ENCODE results near the gene USP25. TPM values are rescaled to one million over a fixed set of nuclear protein-coding genes. Genes with fewer than 3 reads are reported as not detected.
A peak's percentile ranks its signal among the peaks of the same experiment; 100 is the strongest.

Gene USP25
- total and polyA plus RNA-seq, 9 of the 15 experiments (the other 6 are each of a cell fraction or from before 2014, with no cell fraction given): 7.8 to 44.9 (median 31.4) TPM

GRCh38 chr21:15749082-15749860, 19.5 kb downstream of the USP25 start (continued):
- peak in 1 of 2 experiments; percentile 62; a peak in 1 of 4 replicates for TF ChIP-seq ZMIZ1 (IDR thresholded peaks at IDR 0.05; ENCODE audit: low read depth in 2 of 2, low read length in 2 of 2)
- no peak for TF ChIP-seq ZFP1 (CRISPR knock-in tag; IDR thresholded peaks at IDR 0.05)
- TF ChIP-seq ZNF134 (CRISPR knock-in tag; conservative IDR thresholded peaks at IDR 0.05): no peak
- no peak for TF ChIP-seq ZNF75A (CRISPR knock-in tag; IDR thresholded peaks at IDR 0.05)
- no peak for TF ChIP-seq PHB2 (IDR thresholded peaks at IDR 0.05; ENCODE audit: low read depth)
- peak; percentile 87 for TF ChIP-seq CBFA2T3 (IDR thresholded peaks at IDR 0.05)
- TF ChIP-seq ZNF592 (IDR thresholded peaks at IDR 0.05): peak; percentile 64
- TF ChIP-seq GATAD2B (IDR thresholded peaks at IDR 0.05; ENCODE audit: borderline replicate concordance): 0 out of 2 replicates have a peak, but pooled peaks have one; percentile 59
- TF ChIP-seq ARNT (IDR thresholded peaks at IDR 0.05): peak; percentile 65 to 70; a peak in 2 of 4 replicates
- TF ChIP-seq ARID3A (IDR thresholded peaks at IDR 0.05; ENCODE audit: borderline replicate concordance, low read depth, low read length): 0 out of 2 replicates have a peak, but pooled peaks have one; percentile 9
- peak; percentile 57; the same call in 1 of the 2 replicates for TF ChIP-seq MTA2 (IDR thresholded peaks at IDR 0.05; ENCODE audit: low read depth)
